Prostate gland (tissue), 2 donors: Measurements from ENCODE around the gene CCDC68. TPM values are rescaled to one million over a fixed set of nuclear protein-coding genes. Genes with fewer than 3 reads are reported as not detected.

Experiments
- DNase-seq: peaks from one replicate; pipeline ENCODE4 v3.0.0-alpha.2; 2019; ENCODE audit warnings: low spot score
- H3K27ac ChIP-seq, 2 donors: fragments of 200-600 bp; sonication (generic); 2 replicates each; pipeline ENCODE4 v1.5.1; 2017 to 2019
- H3K27me3 ChIP-seq: fragments of 200-600 bp; sonication (generic); replicated peaks from 2 replicates; pipeline ENCODE4 v1.5.1; 2019; ENCODE audit not compliant: insufficient read depth
- H3K36me3 ChIP-seq, 2 donors: fragments of 200-600 bp; sonication (generic); 1 replicate in 1 of 2; 2 replicates in 1 of 2; pipeline versions ENCODE4 v1.5.1 to v1.8.1; 2017 to 2019
- H3K4me1 ChIP-seq: fragments of 200-600 bp; sonication (generic); replicated peaks from 2 replicates; pipeline ENCODE4 v1.5.1; 2019
- H3K4me3 ChIP-seq, 2 donors: fragments of 200-600 bp; sonication (generic); 2 replicates each; pipeline ENCODE4 v1.5.1; 2017 to 2019
- H3K9me3 ChIP-seq: fragments of 200-600 bp; sonication (generic); 2 replicates; pipeline ENCODE4 v1.5.1; 2017
- POLR2A ChIP-seq: fragments of 450-650 bp; IDR thresholded peaks from one replicate; pipeline ENCODE4 v1.6.1; 2016; ENCODE audit warnings: antibody characterized with exemption, mild to moderate bottlenecking
- POLR2AphosphoS5 ChIP-seq: sonication (generic); formaldehyde crosslinking; IDR thresholded peaks from one replicate; pipeline ENCODE4 v1.6.1; 2017; ENCODE audit warnings: antibody characterized with exemption
- WGBS: methylation state at CpG from one replicate; pipeline ENCODE4 v1.1.5; 2018; 5-methylcytosine and 5-hydroxymethylcytosine counted together
- intact Hi-C: fragments of 100-400 bp; cut with DNase I; formaldehyde crosslinking; loops from one replicate; pipeline ENCODE4 v1.14.2; 2022
- total RNA-seq, 2 donors: library from RNA; depleted of rRNA; stranded (reverse); fragments of >200 nt; gene quantifications; one replicate each; pipeline ENCODE4 v1.1.0, GENCODE V29; 2016
- TF ChIP-seq, protein P1 (sequence below), 4 experiments: fragments of 200-600 bp in 2 of 4; fragments of 450-650 bp in 2 of 4; sonication (generic) in 2 of 4; IDR thresholded peaks; 1 replicate in 3 of 4; 2 replicates in 1 of 4; pipeline ENCODE4 v1.5.1; 2016 to 2019; ENCODE audit warnings: antibody characterized with exemption in 4 of 4, mild to moderate bottlenecking in 2 of 4, moderate library complexity in 2 of 4

Gene CCDC68
- total RNA-seq, 2 donors from 2014 or later, result 7.9 to 20.8 TPM

DNA sequence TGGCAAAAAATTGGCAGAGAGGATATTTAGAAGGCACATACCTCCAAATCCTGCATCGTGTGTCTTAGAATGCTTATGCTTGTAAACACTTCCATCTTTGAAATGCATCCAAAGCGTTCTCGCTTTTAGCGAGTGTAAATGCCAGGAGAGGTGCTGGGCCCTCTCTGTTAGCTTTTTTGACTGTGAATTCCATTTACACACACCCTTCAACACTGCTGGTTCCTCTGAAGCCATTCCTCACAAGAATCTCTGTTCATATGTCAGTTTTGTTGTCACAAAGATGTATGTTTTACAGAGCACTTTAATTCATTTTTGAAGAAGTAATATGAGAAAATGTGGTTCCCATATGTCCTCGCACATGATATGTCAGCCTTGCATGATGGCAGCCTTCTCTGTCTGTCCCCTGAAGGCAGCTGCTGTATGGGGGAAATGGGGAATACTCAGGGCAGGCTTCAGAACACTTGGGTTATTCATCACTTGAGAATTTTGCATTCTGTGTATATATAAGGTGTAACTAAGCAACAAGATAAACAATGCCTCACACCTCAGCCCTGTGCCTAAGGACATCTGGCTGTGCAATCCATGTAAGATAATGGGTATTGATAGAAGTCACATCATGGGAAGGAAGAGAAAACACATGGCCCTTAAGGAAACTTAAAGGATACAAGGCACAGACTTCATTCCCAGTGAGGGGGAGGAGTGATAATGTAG, 78.7 kb downstream of the CCDC68 start:
- no peaks in the 10 kb centered on the region for H3K4me1 ChIP-seq
- intact Hi-C loops, result no loop called here
- no peaks in the 10 kb centered on the region for H3K27me3 ChIP-seq
- no peak overlapping the region for H3K27ac ChIP-seq
- no peak for TF ChIP-seq POLR2A
- TF ChIP-seq POLR2AphosphoS5, result no peak
- TF ChIP-seq, protein P1, sequence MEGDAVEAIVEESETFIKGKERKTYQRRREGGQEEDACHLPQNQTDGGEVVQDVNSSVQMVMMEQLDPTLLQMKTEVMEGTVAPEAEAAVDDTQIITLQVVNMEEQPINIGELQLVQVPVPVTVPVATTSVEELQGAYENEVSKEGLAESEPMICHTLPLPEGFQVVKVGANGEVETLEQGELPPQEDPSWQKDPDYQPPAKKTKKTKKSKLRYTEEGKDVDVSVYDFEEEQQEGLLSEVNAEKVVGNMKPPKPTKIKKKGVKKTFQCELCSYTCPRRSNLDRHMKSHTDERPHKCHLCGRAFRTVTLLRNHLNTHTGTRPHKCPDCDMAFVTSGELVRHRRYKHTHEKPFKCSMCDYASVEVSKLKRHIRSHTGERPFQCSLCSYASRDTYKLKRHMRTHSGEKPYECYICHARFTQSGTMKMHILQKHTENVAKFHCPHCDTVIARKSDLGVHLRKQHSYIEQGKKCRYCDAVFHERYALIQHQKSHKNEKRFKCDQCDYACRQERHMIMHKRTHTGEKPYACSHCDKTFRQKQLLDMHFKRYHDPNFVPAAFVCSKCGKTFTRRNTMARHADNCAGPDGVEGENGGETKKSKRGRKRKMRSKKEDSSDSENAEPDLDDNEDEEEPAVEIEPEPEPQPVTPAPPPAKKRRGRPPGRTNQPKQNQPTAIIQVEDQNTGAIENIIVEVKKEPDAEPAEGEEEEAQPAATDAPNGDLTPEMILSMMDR (IDR thresholded peaks at IDR 0.05), result no peak
- no peaks in the 10 kb centered on the region for H3K36me3 ChIP-seq
- no peak for DNase-seq
- no peaks in the 10 kb centered on the region for H3K9me3 ChIP-seq
- no peak overlapping the region for H3K4me3 ChIP-seq
- 65% methylated on average over 5 of the region's 5 CpGs for WGBS

DNA sequence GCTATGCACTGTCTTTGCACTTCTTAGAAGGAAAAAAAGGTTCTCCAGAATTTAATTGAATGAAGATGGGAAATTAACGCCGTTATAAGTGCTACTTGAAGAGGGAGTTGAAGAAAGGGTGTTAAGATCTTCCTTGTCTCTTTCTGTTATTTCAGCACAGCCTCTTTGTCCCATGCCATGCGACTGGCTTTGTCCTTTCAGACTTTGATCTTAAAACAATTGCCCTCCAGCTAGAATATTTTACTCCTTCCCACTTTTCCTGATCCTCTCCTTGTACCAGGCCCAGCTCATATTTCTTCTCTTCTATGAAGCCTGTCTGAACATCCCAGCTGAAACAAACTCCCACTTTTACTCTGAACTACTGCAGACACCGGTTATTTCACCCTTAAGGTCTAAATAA, 79.6 kb downstream of the CCDC68 start:
- Histone ChIP-seq H3K4me3 (no peak overlapping the region), H3K27me3 (no peaks in the 10 kb centered on the region), H3K27ac (no peak overlapping the region), H3K4me1 (no peaks in the 10 kb centered on the region), H3K36me3 (no peaks in the 10 kb centered on the region), H3K9me3 (no peaks in the 10 kb centered on the region)
- TF ChIP-seq, protein P1 (IDR thresholded peaks at IDR 0.05), result no peak
- no peak for TF ChIP-seq POLR2AphosphoS5
- DNase-seq, result no peak
- intact Hi-C loops, result no loop called here
- 49% methylated on average over 4 of the region's 4 CpGs for WGBS

DNA sequence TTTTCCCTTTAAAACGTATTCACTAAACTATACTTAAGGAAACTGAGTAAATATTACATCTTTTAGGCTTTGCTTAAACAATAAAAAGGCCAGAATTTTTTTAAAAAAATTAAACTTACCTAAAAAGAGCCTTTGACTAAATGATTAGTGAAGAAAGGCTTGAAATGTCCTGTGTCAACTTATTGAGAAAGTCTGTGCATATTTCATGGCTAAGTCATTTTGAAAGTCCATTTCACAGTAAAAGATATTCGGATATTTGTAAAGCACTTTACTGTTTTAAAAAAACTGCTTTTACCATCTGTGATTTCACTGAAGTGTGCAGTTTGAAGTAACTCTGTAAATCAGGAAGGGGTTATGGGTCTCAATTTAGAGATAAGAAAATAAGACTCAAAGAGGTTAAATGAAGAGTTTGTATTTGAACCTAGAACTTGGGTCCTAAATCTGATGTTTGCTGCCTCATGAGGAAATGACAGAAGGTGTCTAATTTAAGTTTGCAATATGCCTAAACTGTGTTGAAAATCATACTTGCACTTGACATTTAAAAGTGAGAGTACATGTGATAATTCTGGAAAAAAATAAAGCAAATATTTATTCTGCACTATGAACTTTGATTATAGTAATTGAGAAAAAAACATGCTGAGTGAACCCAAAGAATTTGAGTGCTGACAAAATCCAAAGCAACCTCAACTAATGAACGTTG, 80.5 kb downstream of the CCDC68 start:
- Histone ChIP-seq H3K4me1 (no peaks in the 10 kb centered on the region), H3K36me3 (no peaks in the 10 kb centered on the region), H3K4me3 (no peak overlapping the region), H3K9me3 (no peaks in the 10 kb centered on the region), H3K27ac (no peak overlapping the region), H3K27me3 (no peaks in the 10 kb centered on the region)
- TF ChIP-seq POLR2A (no peak), POLR2AphosphoS5 (no peak)
- TF ChIP-seq, protein P1 (IDR thresholded peaks at IDR 0.05), result no peak
- no peak for DNase-seq
- intact Hi-C loops, result no loop called here
- 71% methylated on average over 3 of the region's 3 CpGs for WGBS

DNA sequence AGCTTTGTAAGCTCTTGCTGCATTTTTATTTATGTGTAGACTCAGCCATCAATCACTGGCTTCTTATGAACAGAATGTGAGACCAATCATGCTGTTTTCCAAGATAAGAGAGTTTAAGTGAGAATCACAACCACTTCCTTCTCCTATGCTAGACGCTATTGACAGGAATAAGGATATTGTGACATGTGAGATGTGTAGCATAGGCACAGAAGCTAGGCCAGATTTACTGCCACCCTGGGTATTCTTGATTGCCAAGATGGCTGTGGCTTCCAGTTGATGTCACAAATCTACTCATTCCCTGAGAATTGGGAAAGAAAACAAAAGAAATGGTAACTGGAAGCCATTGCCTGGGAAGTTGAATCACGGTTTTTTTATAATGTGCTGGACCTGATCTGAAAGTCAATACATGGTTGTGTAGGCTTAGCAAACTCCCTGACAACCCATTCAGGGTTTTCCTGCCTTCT, 81.1 kb downstream of the CCDC68 start:
- no peak for DNase-seq
- Histone ChIP-seq H3K27me3 (no peaks in the 10 kb centered on the region), H3K4me3 (no peak overlapping the region), H3K27ac (no peak overlapping the region), H3K9me3 (no peaks in the 10 kb centered on the region), H3K36me3 (no peaks in the 10 kb centered on the region), H3K4me1 (no peaks in the 10 kb centered on the region)
- intact Hi-C loops, result no loop called here
- TF ChIP-seq, protein P1 (IDR thresholded peaks at IDR 0.05), result no peak
- TF ChIP-seq POLR2AphosphoS5 (no peak), POLR2A (no peak)
- WGBS, result 67% methylated on average over 2 of the region's 2 CpGs

DNA sequence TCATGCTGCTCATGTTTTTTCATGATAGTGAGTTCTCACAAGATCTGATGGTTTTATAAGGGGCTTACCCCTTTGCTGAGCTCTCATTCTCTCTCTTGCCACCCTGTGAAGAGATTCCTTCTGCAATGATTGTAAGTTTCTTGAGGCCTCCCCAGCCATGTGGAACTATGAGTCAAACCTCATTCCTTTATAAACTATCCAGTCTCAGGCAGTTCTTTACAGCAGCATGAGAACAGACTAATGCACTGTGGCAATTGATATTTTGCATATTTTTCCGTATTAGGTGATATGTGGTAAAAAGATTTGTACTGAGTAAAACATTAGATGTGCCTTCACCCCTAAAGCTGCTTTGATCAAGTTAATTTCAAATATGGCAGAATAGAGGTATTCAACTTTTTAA, 82.2 kb downstream of the CCDC68 start:
- no peak for DNase-seq
- Histone ChIP-seq H3K27ac (no peak overlapping the region), H3K9me3 (no peaks in the 10 kb centered on the region), H3K36me3 (no peaks in the 10 kb centered on the region), H3K4me1 (no peaks in the 10 kb centered on the region), H3K27me3 (no peaks in the 10 kb centered on the region), H3K4me3 (no peak overlapping the region)
- intact Hi-C loops, result no loop called here
- TF ChIP-seq POLR2A (no peak), POLR2AphosphoS5 (no peak)
- TF ChIP-seq, protein P1 (IDR thresholded peaks at IDR 0.05), result no peak
- WGBS, result 97% methylated on average over 1 of the region's 1 CpG
